Stimulated activated CD8-positive, alpha-beta memory T cell treated with anti-CD3 and anti-CD28 coated beads, Interleukin-4, amount 100 ng/mL, for 4 hours (primary cell): ENCODE data around the gene CYBA.

Source experiments
- DNase-seq, 2 donors: peaks; one replicate each; pipeline ENCODE4 v3.0.0-alpha.2; 2020; ENCODE audit warnings: low read depth in 2 of 2, low spot score in 1 of 2

CYBA gene

DNA sequence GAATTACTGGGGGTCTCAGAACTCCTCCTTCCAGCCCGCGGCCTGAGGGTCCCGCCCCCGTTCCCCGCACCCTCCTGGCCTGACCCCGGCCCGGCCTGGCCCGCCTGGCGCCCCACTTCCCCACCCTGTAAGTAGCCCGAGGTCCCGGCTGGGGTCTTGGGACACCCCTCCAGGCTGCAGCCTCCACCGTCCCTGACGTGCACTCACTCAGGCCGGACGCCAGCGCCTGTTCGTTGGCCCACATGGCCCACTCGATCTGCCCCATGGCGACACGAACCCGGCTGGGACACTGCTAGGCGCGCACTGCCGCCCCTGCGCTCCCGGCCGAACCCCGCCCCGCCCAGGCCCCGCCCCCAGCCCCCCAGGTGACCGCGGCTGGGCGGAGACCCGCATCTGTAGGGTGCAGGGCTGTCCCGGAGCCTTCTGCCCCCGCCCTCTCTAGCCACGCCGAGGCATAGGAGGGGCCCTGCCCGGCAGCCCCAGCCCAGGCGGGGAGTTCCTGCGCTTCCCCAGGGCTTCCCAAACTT, at the start of gene CYBA:
CYBA (minus strand) TSS at position 305 of the 527 bp plus-strand sequence; CDS start at position 265, 40 bp downstream.
- peak; percentile 49 to 61 for DNase-seq

DNA sequence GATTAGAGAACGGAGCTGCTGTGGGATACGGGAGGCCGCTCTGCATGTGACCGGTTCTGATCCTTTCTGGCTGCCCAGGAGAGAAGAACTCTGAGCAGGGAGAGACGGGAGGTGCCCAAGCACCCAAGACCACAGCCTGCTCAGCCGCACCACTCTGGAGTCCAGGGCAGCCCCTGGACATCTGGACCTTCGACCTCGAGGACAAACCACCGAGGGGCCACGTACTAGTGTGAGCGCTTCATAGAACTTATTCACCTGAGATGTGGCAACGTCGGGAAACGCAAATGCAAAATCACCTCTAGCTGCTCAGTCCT, 49.4 kb upstream of the CYBA start:
- DNase-seq = no peak

DNA sequence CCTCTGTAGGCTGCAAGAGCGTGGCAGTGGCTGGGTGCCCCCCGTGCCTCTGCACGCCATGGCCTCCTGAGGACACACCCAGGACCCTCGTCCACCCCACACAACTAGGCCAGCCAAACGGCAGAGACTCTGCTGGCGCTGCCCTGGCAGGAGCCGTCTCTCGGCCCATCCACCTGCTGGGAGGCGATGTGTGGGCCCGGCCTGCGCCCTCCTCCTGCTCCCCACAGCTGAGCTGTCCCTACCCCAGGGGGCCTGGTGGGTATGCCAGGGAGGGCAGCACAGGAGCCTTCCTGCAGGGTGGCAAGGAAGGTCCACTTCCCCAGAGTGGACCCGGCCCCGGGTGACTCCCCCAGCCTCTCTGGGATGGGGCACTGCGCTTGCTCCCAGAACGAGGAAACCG, 48.3 kb upstream of the CYBA start:
- no peak for DNase-seq

DNA sequence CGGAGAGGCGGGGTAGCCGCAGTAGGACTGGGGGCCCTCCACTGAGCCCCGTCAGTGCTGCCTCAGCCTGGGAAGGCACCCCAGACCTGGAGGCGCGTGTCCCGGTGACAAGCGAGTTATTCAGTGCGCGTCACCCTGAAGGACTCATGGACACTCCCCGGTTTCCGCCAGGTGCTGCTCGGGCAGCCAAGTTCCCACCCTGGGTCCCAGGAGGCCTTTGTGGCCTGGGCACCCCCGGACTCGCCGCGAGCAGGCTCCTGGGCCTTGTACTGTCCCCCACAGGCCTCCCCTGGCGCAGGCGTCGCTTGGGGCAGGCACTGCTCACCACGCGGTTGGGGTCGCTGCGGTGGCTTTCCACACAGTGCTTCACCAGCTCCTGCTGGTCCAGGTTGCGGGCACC, 47.8 kb upstream of the CYBA start:
- DNase-seq = no peak

DNA sequence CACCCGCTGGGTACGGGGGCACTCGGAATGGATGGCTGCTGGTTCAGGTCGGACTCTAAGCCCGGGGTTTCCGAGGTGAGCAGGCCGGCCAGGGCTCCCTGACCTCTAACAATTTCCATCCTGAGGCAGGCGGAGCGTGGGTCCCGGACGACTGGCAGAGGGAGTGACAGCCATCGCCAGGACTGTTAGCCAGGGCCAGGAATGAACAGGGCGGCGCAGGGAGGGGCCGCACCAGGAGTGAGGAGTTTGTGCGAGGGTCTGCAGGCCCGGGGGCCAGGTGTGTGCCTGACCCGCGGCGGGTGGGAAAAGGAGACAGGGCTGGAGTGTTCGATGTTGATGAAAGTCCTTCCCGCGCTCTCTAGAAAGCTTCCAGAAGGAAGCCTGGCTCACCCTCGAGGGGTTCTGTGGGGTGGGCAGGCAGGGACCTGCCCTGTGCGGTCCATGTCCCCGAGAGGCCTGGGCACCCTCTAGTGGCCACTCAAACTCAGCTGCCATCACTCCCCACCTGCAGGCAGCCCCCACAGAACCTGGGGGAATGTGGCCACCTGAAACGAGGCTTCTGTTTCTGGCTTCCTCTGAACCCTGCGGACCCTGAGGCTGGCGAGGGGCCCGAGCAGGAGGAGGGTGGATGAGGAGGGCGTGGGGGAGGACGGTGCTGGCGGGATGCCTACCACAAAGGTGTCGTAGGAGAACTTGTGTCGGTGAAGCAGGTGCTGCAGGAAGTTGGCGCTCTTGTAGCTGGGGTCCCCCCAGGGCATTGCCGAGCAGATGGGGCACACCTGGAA, 47.2 kb upstream of the CYBA start:
- DNase-seq = no peak

DNA sequence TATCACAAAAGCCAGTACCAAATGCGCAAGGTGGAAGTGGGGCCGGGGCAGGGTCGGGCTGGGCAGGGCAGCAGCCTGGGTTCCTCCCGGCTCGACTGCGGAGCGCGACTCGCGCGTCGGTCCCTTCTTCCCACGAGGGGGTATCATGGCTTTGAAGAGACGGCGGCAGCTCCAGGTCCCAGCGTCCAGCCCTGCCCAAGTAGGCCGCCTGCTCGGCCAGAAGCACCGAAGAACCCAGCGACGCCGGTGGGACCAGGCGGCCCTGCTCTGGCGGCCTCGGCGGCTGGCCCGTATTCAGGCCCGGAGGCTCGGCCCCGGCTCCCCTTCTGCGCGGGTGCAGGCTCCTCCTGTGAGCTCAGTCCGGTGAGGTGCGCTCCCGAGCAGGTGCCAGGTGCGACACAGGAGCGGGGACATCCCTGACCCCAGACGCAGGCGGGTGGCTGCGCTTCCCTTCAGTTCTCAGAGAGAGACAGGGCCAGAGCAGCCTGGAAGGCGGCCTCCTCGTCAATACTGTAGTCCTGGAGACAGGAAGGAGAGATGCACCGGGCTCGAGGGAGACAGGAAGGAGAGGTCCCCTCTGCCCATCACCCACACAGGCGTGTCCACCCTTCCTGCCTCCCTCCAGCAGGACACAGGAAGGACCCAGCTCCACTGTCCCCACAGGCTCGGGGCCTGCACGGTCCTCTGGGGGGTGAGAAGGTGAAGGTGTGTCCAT, 46.4 kb upstream of the CYBA start:
- no peak for DNase-seq

DNA sequence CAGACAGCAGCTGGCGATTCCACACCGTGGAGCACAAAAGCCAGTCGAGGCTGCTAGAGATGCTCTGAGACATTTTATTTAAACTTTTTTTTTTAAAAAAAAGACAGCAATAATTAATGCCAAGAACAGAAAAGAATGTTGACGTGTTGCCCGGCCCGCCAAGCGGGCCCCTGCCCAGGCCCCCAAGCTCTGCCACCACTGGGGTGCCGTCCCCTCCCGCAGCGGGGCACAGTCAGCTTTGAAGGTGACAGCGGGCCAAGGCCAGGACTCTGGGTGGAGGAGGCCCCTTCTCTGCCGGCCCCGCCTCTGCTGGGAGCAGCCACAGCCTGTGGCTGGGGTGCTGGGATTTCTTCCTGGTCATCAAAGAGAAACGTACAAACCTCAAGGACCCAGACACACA, 45.6 kb upstream of the CYBA start:
- DNase-seq = no peak

DNA sequence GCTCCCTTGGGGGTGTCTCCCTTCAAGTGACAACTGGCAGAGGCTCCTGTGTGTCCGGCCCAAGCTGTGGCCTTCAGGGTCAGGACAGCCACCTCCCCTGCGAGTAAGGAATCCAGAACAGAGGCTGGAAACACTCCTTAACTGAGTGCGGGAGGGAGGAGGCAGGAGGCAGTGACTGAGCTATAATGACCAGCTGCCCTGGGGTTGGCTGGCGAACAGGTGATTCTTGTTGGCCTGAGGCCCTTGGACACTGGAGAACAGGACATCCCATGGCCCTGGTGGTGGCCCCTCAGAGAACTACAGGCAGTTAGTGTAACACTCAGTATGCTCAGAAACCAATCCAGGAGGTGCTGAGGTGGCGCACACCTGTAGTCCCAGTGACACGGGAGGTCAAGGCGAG, 44.9 kb upstream of the CYBA start:
- no peak for DNase-seq

DNA sequence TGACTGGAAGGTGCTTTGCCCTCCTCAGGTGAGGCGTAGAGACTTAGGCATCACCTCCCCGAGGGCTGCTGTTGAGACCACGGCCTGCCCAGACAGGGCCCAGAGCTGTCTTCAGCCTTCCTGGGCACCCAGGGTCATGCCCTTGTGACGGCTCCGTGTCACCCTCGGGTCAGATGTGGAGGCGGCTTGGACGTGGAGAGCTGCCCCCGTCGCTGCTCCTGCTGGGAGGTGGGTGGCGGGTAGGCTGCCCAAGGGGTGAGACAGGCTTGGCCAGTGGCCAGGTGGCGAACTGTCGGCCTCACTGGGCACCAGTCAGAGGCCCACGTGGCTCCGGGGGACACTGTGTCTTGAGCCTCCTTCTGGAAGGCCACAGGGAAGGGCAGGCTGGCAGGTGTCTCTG, 44.4 kb upstream of the CYBA start:
- DNase-seq = no peak

DNA sequence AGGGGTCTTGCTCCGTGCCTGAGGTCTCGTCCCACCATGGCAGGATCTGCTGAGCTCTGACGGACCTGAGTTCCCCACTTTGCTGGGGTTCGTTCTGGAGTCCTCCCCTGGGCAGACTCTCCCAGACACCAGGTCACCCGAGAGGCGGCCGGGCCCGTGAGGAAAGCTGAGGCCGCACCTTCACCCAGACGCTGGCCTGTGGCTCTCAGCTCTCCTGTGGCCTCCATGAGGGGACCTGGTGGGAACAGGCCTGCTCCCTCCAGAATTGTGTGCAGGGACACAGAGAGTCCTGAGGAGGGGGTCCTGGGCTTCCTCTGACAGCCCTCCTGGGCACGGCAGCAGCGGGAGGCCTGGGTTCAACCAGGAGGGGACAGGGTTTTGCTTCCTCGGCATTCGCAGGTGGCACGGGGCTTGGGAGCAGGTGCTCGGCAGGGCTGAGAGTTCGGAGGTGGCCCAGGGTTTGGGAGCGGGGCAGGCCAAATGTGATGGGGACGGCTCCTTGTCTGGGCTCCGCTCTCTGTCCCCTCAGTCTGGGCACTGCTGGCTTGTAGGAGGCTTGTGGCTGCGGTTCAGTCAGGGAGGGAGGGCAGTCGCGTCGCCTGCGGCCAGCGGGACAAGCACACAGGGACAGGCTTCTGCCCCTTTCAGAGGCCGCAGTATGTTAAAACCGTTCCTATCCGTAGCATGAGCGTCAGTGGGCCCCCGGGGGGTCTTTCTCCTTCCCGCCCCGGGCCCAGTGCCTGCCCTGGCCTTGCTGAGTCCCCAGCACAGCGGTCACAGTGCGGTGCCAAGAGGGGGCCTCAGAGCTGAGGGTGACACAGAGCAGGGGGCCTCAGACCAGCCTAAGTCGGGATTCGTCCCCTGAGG, 43.6 kb upstream of the CYBA start:
- DNase-seq = no peak

DNA sequence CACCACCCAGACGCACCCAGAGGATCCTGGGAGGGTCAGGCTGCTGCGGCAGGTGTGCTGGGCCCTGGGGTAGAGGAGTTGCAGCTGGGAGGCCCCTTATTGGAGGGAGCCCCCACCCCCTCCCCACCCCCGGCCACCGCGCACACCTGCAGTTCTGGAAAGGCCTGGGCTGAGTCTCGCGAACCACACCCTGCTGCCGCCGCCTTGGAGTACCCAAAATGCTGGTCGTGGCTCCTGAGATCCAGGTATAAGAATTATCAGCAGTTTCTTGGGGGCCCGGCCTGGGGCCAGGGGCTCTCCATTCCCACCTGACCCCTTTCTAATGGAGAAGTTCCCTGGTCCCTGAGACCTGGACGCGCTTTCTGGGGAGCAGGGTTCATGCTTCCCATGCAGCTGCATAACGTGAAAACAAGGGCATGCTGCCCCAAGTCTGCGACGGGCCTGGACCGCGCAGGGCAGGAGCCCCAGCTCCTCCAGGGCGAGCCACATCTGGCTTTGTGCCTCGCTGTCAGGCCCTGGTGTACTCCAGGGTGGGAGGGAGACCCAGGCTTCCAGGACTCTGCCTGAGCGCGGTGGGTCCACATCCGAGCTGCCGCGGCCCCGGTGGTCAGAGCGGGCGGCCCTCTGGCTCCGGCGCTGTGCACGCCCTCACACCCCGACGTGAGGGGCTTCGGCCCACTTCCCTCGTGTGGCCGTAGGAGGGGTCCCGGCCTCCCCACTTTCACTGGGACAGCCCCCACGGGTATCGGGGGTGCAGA, 42.7 kb upstream of the CYBA start:
- no peak for DNase-seq

DNA sequence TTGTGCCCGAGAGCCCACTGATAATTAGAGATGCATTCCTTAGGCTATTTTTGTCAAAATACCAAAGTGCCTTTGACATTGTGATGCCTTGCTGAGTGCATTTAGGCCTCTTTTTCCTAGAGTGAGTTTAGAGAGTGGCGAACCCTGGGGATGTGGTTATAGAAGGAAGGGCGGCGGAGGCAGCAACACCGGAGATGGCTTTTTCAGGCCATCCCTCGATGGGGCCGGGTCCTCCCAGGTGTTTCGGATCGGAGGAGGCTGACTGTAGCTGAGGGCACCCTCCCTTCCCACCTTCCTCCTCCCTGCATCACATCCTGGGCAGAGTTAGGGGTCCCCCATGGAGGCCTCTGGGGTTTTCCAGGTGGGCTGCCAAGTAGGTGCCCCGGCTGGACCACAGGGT, 42.0 kb upstream of the CYBA start:
- no peak for DNase-seq

DNA sequence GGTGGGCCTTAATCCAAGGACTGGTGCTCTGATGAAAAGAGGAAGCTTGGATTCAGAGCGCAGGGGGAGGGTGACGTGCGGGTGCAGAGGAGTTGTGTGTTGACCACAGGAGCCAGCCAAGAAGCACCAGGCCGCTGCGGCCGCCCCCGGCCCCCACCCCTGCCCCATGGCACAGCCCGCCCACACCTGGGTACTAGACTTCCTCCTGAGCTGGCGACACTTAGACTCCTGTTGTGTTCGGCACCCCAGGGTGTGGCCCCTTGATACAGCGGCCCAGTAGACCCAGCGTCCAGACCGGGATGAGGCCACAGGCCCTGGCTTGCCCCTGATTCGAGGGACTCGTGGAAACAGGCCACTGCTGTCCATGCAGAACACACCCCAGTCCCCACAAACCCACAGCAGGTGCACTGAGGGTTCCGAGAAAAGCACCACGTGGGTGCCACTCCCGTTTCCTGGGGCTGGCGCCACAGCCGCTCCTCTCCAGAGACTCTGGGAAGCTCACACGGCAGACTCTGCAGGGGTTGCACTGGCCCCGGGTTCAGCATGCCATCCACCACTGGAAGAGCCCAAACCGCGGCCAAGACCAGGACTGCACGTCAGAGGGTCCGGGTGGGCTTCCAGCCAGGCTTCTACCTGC, 41.2 kb upstream of the CYBA start:
- no peak for DNase-seq

DNA sequence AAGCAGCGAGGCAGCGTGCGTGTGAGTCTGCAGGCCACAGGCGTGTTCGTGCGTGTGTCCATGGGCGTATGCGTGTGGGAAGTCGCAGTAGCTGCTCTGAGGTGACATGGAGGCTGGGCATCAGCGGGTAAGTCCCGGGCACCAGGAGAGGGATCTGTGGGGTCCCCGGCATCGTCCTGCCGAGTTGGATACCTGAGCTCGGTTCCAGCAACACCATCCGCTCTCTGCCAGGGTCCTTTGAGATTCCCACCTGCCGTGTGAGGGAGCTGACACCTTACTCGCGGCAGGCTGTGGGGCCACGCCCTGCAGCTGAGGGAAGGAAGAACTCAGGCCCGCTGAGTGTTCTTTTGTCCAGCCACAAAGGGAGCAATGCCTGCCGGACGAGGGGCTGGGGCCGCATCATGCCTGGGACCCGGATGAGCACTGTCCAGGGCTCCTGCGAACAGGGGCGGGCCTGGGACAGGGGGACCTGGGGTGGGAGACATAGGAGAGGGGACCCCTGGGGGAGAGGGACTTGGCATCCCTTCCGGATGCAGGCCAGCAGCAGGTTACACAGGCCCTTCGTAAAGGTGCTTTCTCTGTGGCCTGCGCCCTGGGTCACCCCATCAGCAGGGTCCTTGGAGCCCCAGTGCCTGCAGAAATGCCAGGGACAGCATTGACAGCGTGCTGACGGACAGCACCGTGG, 40.4 kb upstream of the CYBA start:
- no peak for DNase-seq

DNA sequence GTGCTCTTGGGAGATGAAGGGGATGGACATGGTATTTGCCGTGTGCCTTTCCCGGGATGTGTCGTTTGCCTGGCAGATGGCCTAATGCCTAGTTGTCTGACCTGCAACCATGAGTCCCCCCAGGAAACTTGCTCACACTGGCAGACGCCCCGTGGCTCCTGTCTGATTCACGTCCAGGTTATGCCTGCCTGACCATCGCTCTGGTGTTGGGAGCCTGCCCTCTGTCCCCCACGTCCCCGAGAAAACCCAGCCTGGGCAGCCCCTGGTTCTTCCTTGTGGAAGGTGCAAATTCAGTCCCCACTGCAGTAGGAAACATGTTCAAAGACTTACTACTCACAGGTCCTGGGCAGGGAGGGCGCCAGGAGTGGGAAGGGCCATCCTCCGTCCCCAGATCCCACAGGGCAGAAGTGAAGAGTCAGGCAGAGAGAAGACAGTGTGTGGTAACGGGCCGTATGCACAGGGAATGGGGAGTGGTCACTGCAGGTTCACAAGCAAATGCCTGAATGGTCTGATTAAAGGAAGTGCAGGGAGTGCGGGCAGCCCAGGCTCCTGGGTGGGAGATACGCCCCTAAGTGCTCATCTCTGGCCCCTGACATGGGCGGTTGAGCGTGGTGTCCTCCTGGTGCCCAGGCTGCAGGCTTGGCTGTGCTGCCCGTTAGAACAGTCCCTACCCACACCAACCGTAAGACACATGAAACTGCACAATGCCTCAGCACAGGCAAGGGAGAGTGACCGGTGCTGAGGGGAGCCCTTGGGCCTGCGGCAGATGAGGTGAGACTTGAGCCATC, 39.7 kb upstream of the CYBA start:
- no peak for DNase-seq

DNA sequence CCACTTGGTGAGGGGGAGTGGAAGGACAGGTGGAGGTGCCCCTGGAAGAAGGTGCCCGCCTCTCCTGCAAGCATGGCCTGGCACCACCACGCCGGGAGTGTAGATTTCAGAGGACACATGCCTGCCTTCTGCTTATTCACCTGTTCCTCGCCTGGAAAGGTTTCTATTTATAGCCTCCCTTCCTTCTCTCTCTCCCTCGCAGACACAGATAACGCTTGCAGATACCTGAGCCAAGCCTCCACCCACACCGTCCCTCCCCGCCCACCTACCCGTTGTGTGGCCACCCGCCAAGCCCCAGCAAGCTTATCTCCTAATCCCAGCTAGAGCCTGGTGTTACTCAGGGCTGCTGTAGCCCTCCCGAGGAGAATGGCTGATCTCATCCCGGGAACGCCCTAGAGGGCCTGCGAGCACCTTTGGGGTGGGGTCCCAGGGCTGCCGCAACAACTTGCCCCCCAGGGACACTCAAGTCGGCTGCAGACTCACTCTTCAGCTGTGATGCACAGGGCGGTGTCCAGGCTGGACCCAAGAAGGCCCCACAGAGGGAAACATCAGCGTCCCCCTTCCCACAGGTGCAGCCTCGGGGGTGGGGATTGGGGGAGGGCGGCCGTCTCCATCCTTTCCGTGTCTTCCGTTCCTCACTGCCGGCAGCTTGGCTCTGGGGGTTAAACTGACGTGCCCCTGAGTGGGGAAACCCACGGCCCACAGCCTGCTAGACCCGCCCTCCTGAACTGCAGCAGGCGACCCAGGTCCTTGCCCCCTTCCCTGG, 37.3 kb upstream of the CYBA start:
- no peak for DNase-seq

DNA sequence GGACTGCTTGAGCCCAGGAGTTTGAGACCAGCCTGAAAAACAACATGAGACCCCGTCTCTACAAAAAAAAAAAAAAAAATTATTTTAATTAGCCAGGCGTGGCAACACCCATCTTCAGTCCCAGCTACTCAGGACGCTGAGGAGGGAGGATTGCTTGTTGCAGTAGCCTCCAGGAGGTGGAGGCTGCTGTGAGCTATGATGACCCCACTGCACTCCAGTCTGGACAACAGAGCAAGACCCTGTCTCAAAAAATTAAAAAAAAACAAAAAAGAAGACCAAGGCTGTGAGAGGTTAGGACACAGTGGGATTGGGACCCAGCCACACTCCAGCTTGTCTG, 36.8 kb upstream of the CYBA start:
- DNase-seq = no peak

DNA sequence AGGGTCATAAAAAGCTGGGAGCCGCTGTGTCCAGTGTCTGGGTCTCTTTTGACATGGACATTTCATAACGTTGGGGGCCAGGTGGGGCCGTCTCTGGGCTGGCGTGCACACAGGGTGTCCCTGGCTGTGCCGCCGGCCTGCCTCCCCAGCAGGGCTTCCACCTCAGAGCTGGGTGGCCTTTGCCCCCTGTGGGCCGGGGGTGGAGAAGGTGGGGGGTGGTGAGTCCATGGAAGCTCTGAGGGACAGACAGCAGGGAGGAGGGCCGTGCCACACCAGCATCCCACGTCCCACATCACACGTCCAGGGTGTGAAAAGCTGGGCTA, 36.4 kb upstream of the CYBA start:
- no peak for DNase-seq
